Endothelial cell of hepatic sinusoid (primary cell): ENCODE results near the gene MAPKAPK5.
"Not testable (repeated sequence)": the region's sequence is repeated elsewhere in the genome, so short reads cannot be mapped to it uniquely, and the experiment has no call there.

Source experiments
- in situ Hi-C: cut with HindIII; loops from 2 replicates; pipeline ENCODE4 v1.10.0; 2017; ENCODE audit warnings: low sequenced_read_pairs

Gene MAPKAPK5

GRCh38 chr12:111826992-111827391, 15.0 kb upstream of the MAPKAPK5 start:
- in situ Hi-C loops = no loop called here

GRCh38 chr12:111827907-111828306, 14.1 kb upstream of the MAPKAPK5 start:
- in situ Hi-C loops = no loop called here

GRCh38 chr12:111828338-111828979, 13.6 kb upstream of the MAPKAPK5 start:
- in situ Hi-C loops = no loop called here

- in situ Hi-C loops = not testable (repeated sequence)
Measured at GRCh38 chr12:111829635-111830034, 12.4 kb upstream of the MAPKAPK5 start.

GRCh38 chr12:111834740-111835386, 7.2 kb upstream of the MAPKAPK5 start:
- in situ Hi-C loops = not testable (repeated sequence)

- in situ Hi-C loops = not testable (repeated sequence)
Measured at GRCh38 chr12:111835531-111836181, 6.4 kb upstream of the MAPKAPK5 start.

- in situ Hi-C loops = no loop called here
Measured at GRCh38 chr12:111838353-111838752, 3.7 kb upstream of the MAPKAPK5 start.

- in situ Hi-C loops = no loop called here
Measured at GRCh38 chr12:111840807-111841206, 1.2 kb upstream of the MAPKAPK5 start.

- in situ Hi-C loops = no loop called here
Measured at GRCh38 chr12:111841236-111841749, 735 bp upstream of the MAPKAPK5 start.

GRCh38 chr12:111842556-111843396, 748 bp downstream of the MAPKAPK5 start:
- in situ Hi-C loops = no loop called here

GRCh38 chr12:111846016-111846415, 4.0 kb downstream of the MAPKAPK5 start:
- in situ Hi-C loops = no loop called here

- in situ Hi-C loops = no loop called here
Measured at GRCh38 chr12:111850526-111850925, 8.5 kb downstream of the MAPKAPK5 start.

GRCh38 chr12:111858186-111858585, 16.2 kb downstream of the MAPKAPK5 start:
- in situ Hi-C loops = no loop called here

- in situ Hi-C loops = no loop called here
Measured at GRCh38 chr12:111858778-111859177, 16.8 kb downstream of the MAPKAPK5 start.

- in situ Hi-C loops = no loop called here
Measured at GRCh38 chr12:111864913-111865312, 22.9 kb downstream of the MAPKAPK5 start.

- in situ Hi-C loops = no loop called here
Measured at GRCh38 chr12:111867531-111867930, 25.5 kb downstream of the MAPKAPK5 start.

GRCh38 chr12:111868676-111869588, 26.9 kb downstream of the MAPKAPK5 start:
- in situ Hi-C loops = no loop called here

GRCh38 chr12:111869671-111870070, 27.6 kb downstream of the MAPKAPK5 start:
- in situ Hi-C loops = no loop called here

GRCh38 chr12:111870216-111870615, 28.2 kb downstream of the MAPKAPK5 start:
- in situ Hi-C loops = no loop called here

GRCh38 chr12:111870706-111871105, 28.7 kb downstream of the MAPKAPK5 start:
- in situ Hi-C loops = no loop called here
